Activated naive CD4-positive, alpha-beta T cell treated with anti-CD3 and anti-CD28 coated beads, Interleukin-2, amount 50 U/mL, for 72 hours (primary cell): Measurements from ENCODE around the gene BBS2. TPM values are rescaled to one million over a fixed set of nuclear protein-coding genes. Genes with fewer than 3 reads are reported as not detected.
A peak's percentile ranks its signal among the peaks of the same experiment; 100 is the strongest.

Source experiments
- ATAC-seq, 2 donors: fragments of 150-1000 bp; cut with Tn5 transposase; 2 replicates each; pipeline ENCODE4 v1.10.0; 2021; ENCODE audit warnings: mild to moderate bottlenecking in 2 of 2, moderate library complexity in 2 of 2
- DNase-seq, 2 donors: peaks; one replicate each; pipeline ENCODE4 v3.0.0; 2021 to 2022; ENCODE audit warnings: low spot score in 2 of 2
- H3K27ac Mint-ChIP-seq, 2 donors: one replicate each; pipeline ENCODE4 v1.8.0; 2022; ENCODE audit warnings: mild to moderate bottlenecking in 2 of 2, mixed read lengths in 2 of 2
- H3K36me3 Mint-ChIP-seq, 2 donors: one replicate each; pipeline ENCODE4 v1.8.0; 2022; ENCODE audit warnings: mixed read lengths in 2 of 2
- H3K9me3 Mint-ChIP-seq, 2 donors: one replicate each; pipeline ENCODE4 v1.8.0; 2022; ENCODE audit warnings: mixed read lengths in 2 of 2
- total RNA-seq, 2 donors: library from RNA; stranded (reverse); gene quantifications; one replicate each; pipeline ENCODE4 v1.2.3, GENCODE V29; 2022

BBS2 gene
- total RNA-seq, 2 donors from 2014 or later = 26.2 to 27.1 TPM

GRCh38 chr16:56463153-56463552, 56.7 kb downstream of the BBS2 start:
- ATAC-seq (no peak), DNase-seq (no peak)
- H3K36me3 Mint-ChIP-seq = peaks cover 5 to 12% of the 10 kb centered on the region in 2 donors
- H3K9me3 Mint-ChIP-seq = no peaks in the 10 kb centered on the region
- peak overlapping the region in 1 of 2 donors; percentile 65 for H3K27ac Mint-ChIP-seq

DNA sequence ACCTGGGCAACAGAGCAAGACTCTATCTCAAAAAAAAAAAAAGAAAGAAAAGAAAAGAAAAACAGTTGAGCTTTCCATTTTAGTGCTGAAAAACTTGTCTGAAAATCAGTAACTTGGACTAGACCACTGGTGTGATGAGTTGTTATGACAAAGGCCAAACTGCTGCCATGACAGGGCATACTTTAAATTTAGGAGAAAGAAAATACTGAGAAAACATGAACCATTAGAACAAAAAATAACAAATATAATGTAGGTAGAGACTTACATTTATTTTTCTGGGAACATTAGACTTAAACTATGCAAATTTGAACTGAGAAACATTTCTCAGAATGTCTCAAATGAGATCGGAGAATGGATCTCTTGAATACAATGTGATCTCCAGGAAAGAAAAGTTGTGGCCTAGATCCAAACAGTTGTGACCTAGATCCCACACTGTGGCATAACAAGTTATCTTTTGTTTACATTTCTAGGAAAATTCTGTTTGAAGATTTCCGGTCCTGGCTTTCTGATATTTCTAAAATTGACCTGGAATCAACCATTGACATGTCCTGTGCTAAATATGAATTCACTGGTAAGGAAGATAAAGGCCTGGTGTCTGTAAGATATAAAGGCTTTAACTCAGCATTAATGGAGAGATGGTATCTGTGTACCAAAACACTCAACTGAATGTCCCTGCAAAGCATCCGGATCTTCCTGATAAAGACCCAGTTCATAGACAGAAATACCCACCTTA, 57.6 kb downstream of the BBS2 start:
- DNase-seq = no peak
- Mint-ChIP-seq H3K9me3 (no peaks in the 10 kb centered on the region), H3K27ac (no peak overlapping the region), H3K36me3 (peaks cover 8 to 18% of the 10 kb centered on the region in 2 donors)
- ATAC-seq = no peak

GRCh38 chr16:56460101-56460500, 59.7 kb downstream of the BBS2 start:
- ATAC-seq = no peak
- no peak for DNase-seq
- peaks cover 18 to 29% of the 10 kb centered on the region in 2 donors for H3K36me3 Mint-ChIP-seq
- no peaks in the 10 kb centered on the region for H3K9me3 Mint-ChIP-seq
- no peak overlapping the region for H3K27ac Mint-ChIP-seq

DNA sequence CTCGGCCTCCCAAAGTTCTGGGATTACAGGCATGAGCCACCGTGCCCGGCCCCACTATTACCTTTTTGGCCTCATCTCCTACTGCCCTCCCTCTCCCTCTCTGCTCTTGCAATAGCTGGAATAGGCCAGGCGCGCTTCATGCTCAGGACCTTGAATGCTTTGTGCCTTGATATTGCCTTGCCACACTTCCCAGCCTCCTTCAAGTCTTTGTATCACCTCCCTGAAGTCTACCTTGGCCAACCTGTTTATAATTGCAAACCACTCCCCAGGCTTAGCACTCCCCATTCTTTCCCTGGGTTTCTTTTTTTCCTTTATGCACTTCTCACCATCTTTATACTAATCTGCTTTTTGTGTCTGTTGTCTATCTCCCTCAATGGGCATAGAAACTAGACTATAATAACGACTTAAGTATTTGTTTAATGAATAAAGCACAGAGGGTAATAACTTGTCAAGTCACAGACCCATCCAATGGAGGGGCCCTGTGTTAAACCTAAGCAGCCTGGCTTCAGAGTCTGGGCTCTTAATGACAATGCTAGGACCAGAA, 61.8 kb downstream of the BBS2 start:
- peak overlapping the region in 1 of 2 donors; percentile 56 for H3K27ac Mint-ChIP-seq
- H3K9me3 Mint-ChIP-seq = no peaks in the 10 kb centered on the region
- ATAC-seq (no peak), DNase-seq (no peak)
- peaks cover 23 to 38% of the 10 kb centered on the region in 2 donors for H3K36me3 Mint-ChIP-seq

DNA sequence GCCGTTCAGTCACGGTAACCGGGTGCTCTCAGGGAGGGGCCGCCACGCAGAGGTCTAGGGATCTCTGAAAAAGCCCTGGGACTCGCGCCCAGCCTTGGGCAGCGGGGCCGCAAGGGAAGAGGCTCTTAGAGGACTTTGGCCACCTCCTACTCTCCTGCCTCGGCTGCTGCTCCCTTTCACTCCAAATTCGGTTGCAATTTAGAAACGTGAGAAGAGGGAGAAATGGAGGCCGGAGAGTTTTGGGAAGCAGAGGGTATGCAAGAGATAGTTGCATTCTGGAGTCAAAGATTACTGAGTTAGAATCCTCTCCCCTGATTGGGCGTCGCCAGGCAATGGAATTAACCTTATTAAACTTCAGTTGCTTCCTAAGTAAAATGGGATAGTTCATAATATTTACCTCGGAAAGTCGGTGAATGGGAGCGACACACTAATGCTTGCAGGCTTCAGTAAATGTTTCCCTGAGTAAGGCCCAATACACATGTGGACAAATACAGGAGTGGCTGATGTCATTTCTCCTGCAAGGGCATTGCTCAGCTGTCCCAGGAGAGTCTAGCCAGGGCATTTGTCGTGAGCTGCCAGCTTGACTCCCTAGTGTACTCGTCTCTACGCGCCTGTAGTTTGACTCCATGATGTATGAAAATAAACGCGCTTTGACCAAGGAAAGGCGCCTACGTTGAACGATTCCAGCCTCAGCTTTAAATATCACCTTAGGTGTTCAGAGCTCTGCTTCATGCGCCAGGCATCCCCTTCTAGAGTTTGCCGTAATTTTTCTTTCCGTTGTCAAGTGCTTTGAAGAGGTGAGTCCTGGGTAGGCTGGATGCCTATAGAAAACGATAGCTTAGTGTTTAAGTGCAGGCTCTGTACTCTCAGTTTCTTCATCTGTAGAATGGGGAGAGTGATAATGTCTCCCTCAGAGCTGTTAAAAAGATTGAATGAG, 67.8 kb downstream of the BBS2 start:
- Mint-ChIP-seq H3K9me3 (no peaks in the 10 kb centered on the region), H3K36me3 (peaks cover 44 to 60% of the 10 kb centered on the region in 2 donors), H3K27ac (peak overlapping the region; percentile 92 to 99)
- ATAC-seq (peak; percentile 25 to 46), DNase-seq (no peak)

GRCh38 chr16:56450986-56451752, 68.7 kb downstream of the BBS2 start, which contains the start of the genes NUDT21 and OGFOD1:
TSS of gene NUDT21 (minus strand) at chr16:56451332. CDS start at chr16:56451202, 130 bp downstream.
TSS of gene OGFOD1 (plus strand) at chr16:56451554. CDS start at chr16:56451613, 59 bp downstream.
- DNase-seq (peak; percentile 85 to 94), ATAC-seq (peak; percentile 95 to 99)
- Mint-ChIP-seq H3K9me3 (no peaks in the 10 kb centered on the region), H3K27ac (peak within 1 kb of the TSS; percentile 92 to 99), H3K36me3 (peaks cover 41 to 58% of the 10 kb centered on the region in 2 donors)

- Mint-ChIP-seq H3K9me3 (no peaks in the 10 kb centered on the region), H3K36me3 (peaks cover 34 to 59% of the 10 kb centered on the region in 2 donors), H3K27ac (peak overlapping the region; percentile 92 to 99)
- ATAC-seq (peak; percentile 9 to 35), DNase-seq (no peak)
Observed at GRCh38 chr16:56450275-56450985, 69.4 kb downstream of the BBS2 start.

DNA sequence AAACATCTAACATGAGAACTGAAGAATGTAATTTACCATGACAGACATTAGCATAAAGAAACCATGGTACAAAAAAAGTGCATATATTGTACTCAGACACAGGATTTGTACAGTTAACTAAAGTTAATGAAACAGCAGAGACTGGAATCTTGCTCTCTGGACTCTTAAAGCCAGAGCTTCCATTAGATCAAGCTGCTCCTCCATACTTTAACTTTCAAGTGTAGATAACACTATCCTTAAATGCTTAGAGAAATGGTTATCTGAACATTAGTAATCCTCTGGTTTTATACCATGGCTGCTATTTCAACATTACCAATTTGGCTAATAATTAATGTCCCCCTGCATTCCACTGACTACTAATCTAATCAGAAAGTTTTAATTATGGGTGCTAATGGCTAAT, 71.8 kb downstream of the BBS2 start:
- ATAC-seq (no peak), DNase-seq (no peak)
- no peaks in the 10 kb centered on the region for H3K9me3 Mint-ChIP-seq
- H3K27ac Mint-ChIP-seq = peak overlapping the region in 1 of 2 donors; percentile 97
- H3K36me3 Mint-ChIP-seq = peaks cover 29 to 42% of the 10 kb centered on the region in 2 donors

GRCh38 chr16:56447286-56447685, 72.5 kb downstream of the BBS2 start:
- DNase-seq = no peak
- Mint-ChIP-seq H3K36me3 (peaks cover 26 to 44% of the 10 kb centered on the region in 2 donors), H3K9me3 (no peaks in the 10 kb centered on the region), H3K27ac (peak overlapping the region in 1 of 2 donors; percentile 97)
- ATAC-seq = peak in 1 of 2 donors; percentile 46

- H3K27ac Mint-ChIP-seq = no peak overlapping the region
- peaks cover 15 to 22% of the 10 kb centered on the region in 2 donors for H3K36me3 Mint-ChIP-seq
- H3K9me3 Mint-ChIP-seq = no peaks in the 10 kb centered on the region
- DNase-seq (no peak), ATAC-seq (no peak)
Observed at GRCh38 chr16:56438038-56438437, 81.8 kb downstream of the BBS2 start.

- H3K27ac Mint-ChIP-seq = no peak overlapping the region
- DNase-seq (no peak), ATAC-seq (no peak)
- H3K36me3 Mint-ChIP-seq = peaks cover 15 to 16% of the 10 kb centered on the region in 2 donors
- no peaks in the 10 kb centered on the region for H3K9me3 Mint-ChIP-seq
Observed at GRCh38 chr16:56436258-56436657, 83.6 kb downstream of the BBS2 start.

Other genes starting within 250 kb of the BBS2 start
- 10 to 100 TPM; 29.7 to 32.3 TPM for gene AMFR, start 94.5 kb downstream of the BBS2 start, total RNA-seq
- 100 to 1,000 TPM; 308 to 362 TPM for gene NUDT21, start 68.7 kb downstream of the BBS2 start, total RNA-seq
- 10 to 100 TPM; 45.0 to 50.9 TPM for gene OGFOD1, start 68.5 kb downstream of the BBS2 start, total RNA-seq
- gene MT4, start 45.0 kb upstream of the BBS2 start, total RNA-seq = not detected
- 10 to 100 TPM in 1 of 2 donors, 1 to 10 TPM in 1; 1.6 to 50.8 TPM for gene MT3, start 69.5 kb upstream of the BBS2 start, total RNA-seq
- 100 to 1,000 TPM; 165 to 200 TPM for gene MT2A, start 88.6 kb upstream of the BBS2 start, total RNA-seq
- 1 to 10 TPM; 1.6 to 8.7 TPM for gene MT1E, start 105.8 kb upstream of the BBS2 start, total RNA-seq
- gene MT1M, start 112.6 kb upstream of the BBS2 start, total RNA-seq = not detected
- gene MT1A, start 118.6 kb upstream of the BBS2 start, total RNA-seq = 1 to 10 TPM; 1.0 to 4.9 TPM
- not detected for gene MT1B, start 131.9 kb upstream of the BBS2 start, total RNA-seq
- gene MT1F, start 137.9 kb upstream of the BBS2 start, total RNA-seq = 10 to 100 TPM in 1 of 2 donors, 1 to 10 TPM in 1; 7.5 to 11.5 TPM
- 1 to 10 TPM in 1 of 2 donors, not detected in 1; 3.4 TPM for gene MT1G, start 148.0 kb upstream of the BBS2 start, total RNA-seq
- gene MT1H, start 149.8 kb upstream of the BBS2 start, total RNA-seq = not detected
- gene MT1X, start 162.4 kb upstream of the BBS2 start, total RNA-seq = 10 to 100 TPM; 13.3 to 28.3 TPM
- 100 to 1,000 TPM; 124 to 128 TPM for gene NUP93, start 210.1 kb upstream of the BBS2 start, total RNA-seq